ENCODE data around the gene FRMD4A.

Gene FRMD4A

GRCh38 chr10:13612654-13613373 is 717.9 kb downstream of the FRMD4A start:
- no peak for DNase-seq (ENCODE audit: low spot score)

- DNase-seq (ENCODE audit: low spot score), result no peak
These were observed 722.4 kb downstream of the FRMD4A start for GRCh38 chr10:13608246-13608853.

DNA sequence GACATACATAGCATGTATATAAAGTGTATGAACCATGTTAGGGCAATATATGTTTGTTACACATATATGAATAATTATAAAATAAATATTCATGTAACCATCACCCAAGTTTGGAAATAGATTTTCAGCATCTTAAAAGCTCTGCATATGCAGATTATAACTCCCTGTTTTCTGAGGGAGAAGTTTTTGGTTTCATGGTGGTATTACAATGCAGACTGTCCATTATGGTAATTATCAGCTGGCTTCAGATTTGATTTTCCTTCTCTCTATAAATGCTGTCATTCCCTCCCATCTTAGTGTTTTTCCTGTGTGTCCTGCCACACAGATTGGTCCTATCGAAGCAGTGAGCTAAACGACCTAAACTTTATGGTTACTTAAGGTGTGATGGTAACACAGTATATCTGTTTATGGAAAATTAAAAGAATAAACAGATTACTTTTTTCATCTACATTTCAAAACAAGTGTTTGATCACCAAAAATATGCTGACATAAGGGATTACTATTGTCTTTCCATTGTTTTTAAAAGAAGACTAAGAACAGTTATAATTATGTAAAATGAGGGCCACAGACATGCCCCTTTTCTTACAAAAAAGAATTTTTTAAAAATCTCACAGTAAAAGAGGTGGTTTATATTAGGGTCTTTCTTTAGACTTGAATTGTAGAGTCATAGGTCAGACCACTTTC is 726.2 kb downstream of the FRMD4A start:
- DNase-seq (ENCODE audit: low spot score), result no peak

DNA sequence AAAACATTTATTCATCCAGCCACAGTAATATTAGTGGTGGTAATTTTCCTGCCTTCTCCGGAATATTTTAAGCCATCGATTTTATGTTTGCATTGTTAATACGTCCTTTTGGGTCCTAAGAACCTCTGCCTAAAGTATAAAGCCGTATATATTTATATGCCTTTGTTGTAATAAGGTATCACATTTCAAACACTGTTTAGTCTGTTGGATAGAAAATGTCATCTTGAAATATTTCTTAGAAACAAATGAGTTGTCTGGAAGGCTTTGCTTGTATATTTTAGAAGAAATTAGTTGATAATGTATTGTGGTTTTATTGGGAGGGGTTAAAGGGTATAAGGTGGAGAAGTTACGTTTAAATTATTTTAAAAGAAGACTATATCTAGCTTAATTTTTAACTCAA is 732.8 kb downstream of the FRMD4A start:
- no peak for DNase-seq (ENCODE audit: low spot score)

- no peak for DNase-seq (ENCODE audit: low spot score)
These were observed 736.1 kb downstream of the FRMD4A start for GRCh38 chr10:13594641-13595040.

Measured in HuH-7.5 (cell line).